SU-DHL-6 (cell line): ENCODE results near the gene RAB26.

Source experiments
- EZH2phosphoT487 ChIP-seq: fragments of 200-600 bp; sonication (generic), shearing (Covaris generic); conservative IDR thresholded peaks from 2 replicates; pipeline ENCODE4 v1.6.1; 2018; ENCODE audit warnings: mild to moderate bottlenecking, antibody characterized with exemption, low read length, moderate library complexity, mixed read lengths
- TF ChIP-seq, protein P1 (sequence below): fragments of 200-600 bp; sonication (generic); IDR thresholded peaks from one replicate; pipeline ENCODE4 v1.5.1; 2017; ENCODE audit warnings: antibody characterized with exemption, mild to moderate bottlenecking, low read length, moderate library complexity; ENCODE audit not compliant: insufficient read depth, poor library complexity, severe bottlenecking

GRCh38 chr16:2165861-2166260, 17.4 kb downstream of the RAB26 start:
- TF ChIP-seq, protein P1, sequence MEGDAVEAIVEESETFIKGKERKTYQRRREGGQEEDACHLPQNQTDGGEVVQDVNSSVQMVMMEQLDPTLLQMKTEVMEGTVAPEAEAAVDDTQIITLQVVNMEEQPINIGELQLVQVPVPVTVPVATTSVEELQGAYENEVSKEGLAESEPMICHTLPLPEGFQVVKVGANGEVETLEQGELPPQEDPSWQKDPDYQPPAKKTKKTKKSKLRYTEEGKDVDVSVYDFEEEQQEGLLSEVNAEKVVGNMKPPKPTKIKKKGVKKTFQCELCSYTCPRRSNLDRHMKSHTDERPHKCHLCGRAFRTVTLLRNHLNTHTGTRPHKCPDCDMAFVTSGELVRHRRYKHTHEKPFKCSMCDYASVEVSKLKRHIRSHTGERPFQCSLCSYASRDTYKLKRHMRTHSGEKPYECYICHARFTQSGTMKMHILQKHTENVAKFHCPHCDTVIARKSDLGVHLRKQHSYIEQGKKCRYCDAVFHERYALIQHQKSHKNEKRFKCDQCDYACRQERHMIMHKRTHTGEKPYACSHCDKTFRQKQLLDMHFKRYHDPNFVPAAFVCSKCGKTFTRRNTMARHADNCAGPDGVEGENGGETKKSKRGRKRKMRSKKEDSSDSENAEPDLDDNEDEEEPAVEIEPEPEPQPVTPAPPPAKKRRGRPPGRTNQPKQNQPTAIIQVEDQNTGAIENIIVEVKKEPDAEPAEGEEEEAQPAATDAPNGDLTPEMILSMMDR: no peak
- TF ChIP-seq EZH2phosphoT487: no peak
